HG03159 (cell line): ENCODE measurements around the gene CDK13.
"Not testable (repeated sequence)": the region's sequence is repeated elsewhere in the genome, so short reads cannot be mapped to it uniquely, and the experiment has no call there.

ENCODE experiments used
- ATAC-seq: cut with Tn5 transposase; IDR thresholded peaks from one replicate; pipeline ENCODE4 v1.9.1; 2021; ENCODE audit warnings: mild to moderate bottlenecking, moderate library complexity; ENCODE audit not compliant: unreplicated experiment

Gene CDK13

DNA sequence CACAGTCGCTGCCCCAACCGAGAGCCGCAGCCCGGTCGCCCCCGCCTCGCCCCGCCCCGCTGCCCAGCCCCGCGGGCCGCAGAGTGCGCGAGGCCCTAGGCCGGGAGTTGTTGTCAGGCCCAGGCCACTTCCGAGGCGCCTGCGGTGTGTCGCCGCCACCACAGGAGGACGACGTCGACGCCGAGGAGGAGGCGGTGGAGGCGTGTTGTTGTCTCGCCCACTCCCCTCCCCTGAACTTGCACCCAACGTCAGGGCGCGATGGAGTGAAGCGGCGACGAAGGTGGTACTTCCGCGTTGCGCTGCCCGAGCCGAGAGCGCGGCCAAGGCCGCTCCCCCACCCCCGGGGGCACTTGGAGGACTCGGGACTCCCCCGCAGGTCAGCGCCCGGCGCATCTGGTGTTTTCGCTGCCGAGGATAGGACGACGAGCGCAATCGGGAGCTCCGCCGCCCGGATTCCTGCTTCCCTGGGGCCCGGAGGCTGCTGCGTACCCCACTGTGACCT lies at the start of gene CDK13:
TSS of gene CDK13 (plus strand) at position 286 of the 502 bp plus-strand sequence. CDS start 386 bp downstream, outside the sequence.
- peak; percentile 46 for ATAC-seq

- no peak for ATAC-seq
Measured at GRCh38 chr7:39904077-39904486, 46.0 kb upstream of the CDK13 start.

DNA sequence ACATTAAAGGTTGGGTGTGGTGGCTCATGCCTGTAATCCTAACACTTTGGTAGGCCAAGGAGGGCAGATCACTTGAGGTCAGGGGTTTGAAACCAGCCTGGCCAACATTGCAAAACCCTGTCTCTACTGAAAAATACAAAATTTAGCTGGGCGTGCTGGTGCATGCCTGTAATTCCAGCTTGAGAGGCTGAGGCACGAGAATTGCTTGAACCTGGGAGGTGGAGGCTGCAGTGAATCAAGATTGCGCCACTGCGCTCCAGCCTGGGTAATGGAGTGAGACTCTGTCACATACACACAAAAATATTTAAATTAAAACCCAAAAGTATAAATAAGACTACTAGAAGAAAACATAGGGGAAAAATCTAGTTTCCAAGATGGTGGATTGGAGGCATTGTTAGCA lies 41.9 kb upstream of the CDK13 start:
- ATAC-seq: no peak

DNA sequence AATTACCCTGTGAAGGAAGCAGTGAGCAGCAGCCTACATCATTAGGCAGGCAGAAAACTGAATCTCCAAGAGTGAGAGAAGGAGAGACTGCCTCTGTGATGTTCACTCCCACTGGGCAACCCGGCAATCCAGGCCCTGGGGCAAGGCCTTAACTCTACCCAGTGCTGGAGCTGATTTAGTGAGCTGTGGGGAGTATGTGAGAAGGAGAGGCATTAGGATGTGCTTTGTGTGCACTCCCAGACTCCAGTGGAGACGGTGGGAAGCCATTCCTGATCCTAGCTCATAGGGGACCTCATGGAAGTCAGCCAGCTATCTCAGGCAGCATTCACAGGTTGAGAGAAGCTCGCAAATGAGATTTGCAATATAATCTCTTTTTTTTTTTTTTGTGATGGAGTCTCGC lies 41.1 kb upstream of the CDK13 start:
- no peak for ATAC-seq

DNA sequence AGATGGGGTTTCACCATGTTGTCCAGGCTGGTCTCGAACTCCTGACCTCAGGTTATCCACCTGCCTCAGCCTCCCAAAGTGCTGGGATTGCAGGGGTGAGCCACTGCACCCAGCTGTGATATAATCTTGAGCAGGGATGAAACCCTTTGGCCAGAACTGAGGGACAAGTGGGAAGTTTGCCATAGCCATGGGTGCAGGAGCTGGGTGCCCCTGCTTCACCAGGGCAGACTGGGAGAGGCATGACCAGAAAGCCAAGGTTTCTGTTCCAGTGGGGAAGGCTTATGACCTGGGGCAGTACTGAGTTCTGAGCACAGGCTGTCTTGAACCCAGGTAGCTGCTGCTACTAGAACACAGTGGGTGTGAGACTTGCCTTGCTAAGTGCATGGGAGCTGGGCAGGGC lies 40.5 kb upstream of the CDK13 start:
- no peak for ATAC-seq

- no peak for ATAC-seq
Measured at GRCh38 chr7:39910108-39910869, 39.8 kb upstream of the CDK13 start.

GRCh38 chr7:39911167-39911566 lies 38.9 kb upstream of the CDK13 start:
- ATAC-seq: no peak

DNA sequence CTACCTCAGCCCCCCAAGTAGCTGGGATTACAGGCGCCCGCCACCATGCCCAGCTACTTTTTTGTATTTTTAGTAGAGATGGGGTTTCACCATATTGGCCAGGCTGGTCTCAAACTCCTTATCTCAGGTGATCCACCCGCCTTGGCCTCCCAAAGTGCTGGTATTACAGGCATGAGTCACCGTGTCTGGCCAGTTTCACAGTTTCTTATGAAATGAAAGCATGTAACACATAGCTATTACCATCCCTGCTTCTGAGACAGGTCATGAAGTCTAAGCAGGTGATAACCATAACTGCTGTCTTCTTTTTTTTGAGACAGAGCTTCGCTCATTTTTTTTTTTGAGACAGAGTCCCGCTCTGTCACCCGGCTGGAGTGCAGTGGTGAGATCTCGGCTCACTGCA lies 34.2 kb upstream of the CDK13 start:
- ATAC-seq: not testable (repeated sequence)

DNA sequence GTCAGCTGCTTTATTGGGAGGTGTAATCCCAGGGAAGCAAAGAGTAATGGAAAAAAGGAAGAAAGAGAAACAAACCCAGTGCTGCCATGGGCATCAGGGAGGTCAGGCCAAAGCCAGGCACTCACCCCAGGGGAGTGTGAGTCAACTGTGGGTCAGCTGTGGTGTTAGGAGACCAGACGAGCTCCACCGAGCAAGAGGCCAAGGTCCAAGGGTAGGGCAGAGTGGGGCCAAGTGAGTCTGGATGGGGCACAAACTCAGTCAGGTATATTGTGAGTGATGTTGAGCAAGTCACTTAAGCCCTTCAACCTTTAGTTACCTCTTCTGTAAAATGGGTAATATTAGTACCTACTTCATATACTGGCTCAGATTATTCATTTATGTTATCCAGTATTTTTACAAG lies 30.4 kb upstream of the CDK13 start:
- no peak for ATAC-seq

DNA sequence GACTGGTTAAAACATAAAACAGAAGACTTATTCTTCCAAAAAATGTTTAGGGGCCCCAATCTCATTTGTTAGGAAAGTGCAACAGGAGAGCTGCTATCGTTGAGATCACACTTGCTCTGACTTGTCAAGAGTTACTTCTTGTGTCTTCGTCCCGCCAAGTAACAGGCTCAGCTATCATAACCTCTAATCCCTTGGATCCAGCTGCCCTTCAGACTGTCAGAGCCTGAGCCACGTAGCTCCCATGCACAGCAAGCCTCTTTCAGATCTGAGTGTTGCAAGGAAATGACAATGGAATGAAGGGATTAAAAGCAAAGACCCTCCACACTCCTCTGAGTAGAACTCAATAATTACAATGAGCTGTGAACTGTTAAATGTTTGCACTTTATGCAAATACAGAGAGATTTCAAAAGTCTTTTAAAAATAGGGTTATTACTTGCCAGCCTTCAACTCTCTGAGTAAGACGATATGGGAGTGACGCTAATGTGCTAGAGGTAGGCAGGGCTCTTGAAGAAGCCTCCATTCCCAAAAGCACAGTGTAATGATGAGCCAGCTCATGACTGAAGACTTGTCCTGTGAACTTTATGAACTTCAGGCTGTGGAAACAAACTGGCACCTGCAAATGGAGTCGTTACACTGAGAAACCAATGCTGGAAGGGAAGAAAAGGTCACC lies 28.4 kb upstream of the CDK13 start:
- no peak for ATAC-seq

GRCh38 chr7:39922580-39922979 lies 27.5 kb upstream of the CDK13 start:
- no peak for ATAC-seq

DNA sequence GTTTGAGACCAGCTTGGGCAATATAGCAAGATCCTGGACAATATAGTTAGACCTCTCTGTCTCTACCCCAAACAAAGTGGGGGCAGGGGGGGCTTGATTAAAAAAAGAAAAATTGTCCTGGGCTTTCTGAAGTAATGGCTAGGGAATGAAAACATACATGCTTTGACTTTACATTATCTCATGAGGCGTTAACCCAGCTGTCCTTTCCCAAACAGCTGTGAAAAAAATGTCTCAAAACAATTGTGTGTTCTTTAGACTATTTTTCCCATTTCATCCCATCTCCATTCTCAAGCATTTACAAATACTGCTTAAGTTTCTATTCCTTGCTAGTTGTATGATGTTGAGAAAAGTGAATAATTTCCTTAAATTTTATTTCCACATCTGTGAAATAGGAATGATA lies 27.0 kb upstream of the CDK13 start:
- no peak for ATAC-seq

DNA sequence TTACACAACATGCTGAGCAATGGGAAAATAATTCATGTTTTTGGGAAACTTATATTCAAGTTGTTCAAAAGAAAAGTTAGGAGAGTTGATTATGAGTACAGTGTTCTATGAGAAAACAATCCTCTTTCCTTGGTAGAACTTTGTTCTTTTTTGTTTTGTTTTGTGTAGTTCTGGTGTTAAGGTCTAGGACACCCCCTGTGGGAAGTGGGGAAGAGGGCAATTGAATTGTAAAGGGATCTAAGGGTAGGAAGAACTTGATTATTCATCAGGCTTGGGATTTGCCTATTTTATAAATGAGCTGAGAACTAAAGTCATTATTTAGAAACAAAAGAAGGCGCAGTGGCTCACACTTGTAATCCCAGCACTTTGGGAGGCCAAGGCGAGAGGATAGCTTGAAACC lies 25.9 kb upstream of the CDK13 start:
- ATAC-seq: no peak

DNA sequence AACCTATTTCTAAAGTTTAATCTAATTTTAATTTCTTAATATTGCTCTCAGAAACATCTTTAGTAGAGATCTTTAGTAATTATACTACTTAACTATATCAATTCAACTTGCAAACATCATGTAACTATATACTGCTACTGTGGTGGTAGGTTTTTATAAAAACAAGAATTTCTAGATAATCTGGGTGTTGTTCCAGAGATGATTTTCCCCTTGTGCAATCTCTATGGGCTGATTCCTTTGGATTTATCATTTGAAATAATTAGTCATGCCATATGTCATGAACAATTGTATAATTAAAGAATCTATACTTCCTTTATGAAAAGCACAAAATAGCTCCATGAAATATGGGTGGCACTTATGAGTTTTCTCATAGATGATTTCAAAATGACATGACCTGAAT lies 23.9 kb upstream of the CDK13 start:
- ATAC-seq: no peak

DNA sequence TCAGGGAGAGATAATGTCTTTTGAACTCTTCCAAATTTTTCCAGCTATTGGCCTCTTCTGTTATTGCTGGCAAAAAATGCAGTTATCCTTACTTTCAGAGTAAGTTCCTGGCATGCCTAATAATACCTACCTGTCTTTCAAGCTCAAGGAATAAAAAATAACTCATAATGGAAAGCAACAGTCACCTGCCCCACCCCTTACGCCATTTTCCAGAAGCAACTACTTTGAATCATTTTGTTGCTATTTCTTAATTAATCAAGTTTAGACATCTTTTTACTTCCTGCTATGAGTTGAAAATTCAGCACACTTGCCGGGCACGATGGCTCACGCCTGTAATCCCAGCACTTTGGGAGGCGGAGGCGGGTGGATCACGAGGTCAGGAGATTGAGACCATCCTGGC lies 23.0 kb upstream of the CDK13 start:
- ATAC-seq: no peak

DNA sequence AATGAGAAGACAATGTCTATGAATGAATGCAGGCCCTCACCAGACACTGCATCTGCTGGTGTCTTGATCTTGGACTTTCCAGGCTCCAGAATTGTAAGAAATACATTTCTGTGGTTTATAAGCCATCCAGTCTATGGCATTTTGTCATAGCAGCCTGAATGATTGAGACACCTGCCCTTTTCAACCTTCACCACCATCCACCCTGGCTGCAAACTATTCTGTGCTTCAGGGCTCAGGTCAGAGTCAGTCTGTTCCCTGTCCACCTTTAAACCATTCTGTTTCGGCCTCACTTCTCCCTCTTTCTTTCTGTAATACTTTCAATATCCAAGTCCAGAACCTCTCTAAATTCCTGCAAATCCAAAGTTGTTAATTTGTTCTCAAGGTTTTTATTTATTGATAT lies 15.9 kb upstream of the CDK13 start:
- no peak for ATAC-seq

DNA sequence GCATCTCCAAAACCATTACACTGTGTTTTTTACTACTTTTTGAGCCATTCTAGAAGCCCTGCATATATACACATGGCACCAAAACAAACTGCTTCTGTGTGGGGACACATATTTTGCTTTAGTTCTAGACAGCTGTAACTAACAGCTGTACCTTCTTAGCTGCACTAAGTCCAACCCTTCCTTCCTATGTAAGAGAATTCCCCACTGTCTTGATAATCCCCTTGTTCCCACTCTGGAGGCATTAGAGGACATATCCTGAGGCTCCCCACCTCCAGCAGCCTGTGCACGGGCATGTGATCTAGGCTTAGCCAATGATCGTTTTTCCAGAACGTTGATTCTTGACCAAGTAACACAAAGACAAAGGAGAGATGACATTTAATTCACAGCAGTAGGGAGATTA lies 13.3 kb upstream of the CDK13 start:
- no peak for ATAC-seq

GRCh38 chr7:39937366-39938153 lies 12.5 kb upstream of the CDK13 start:
- ATAC-seq: no peak

- ATAC-seq: no peak
Measured at GRCh38 chr7:39942883-39943282, 7.2 kb upstream of the CDK13 start.

DNA sequence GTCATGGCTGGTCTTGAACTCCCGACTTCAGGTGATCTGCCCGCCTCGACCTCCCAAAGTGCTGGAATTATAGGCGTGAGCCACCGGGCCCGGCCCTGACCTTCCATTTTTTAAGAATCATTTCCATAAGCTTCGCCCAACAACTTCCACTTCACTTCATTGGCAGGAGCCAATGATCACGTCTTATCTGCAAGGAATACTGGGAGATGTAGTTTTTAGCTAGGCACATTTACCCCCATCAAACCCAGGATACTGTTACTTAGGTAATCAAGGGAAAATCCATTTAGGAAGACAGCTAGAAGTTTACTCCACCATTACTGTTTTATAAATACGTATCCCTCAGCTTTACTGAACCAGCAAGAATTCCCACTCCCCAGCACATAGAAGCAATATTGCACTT lies 3.4 kb upstream of the CDK13 start:
- ATAC-seq: no peak

- no peak for ATAC-seq
Measured at GRCh38 chr7:39948375-39948955, 1.6 kb upstream of the CDK13 start.
